ENCODE results near the gene AATF.

The AATF gene

GRCh38 chr17:36911001-36911400, 37.8 kb upstream of the AATF start:
- in situ Hi-C loops (cut with MboI; ENCODE audit: low sequenced_read_pairs, unreplicated experiment) = no loop called here
- TF ChIP-seq CTCF (IDR thresholded peaks at IDR 0.05; ENCODE audit: borderline replicate concordance, control extremely low read depth, extremely low read depth, insufficient read depth, missing control alignments) = no peak
- DNase-seq (ENCODE audit: low spot score) = no peak

GRCh38 chr17:36913132-36913531, 35.6 kb upstream of the AATF start:
- no peak for DNase-seq (ENCODE audit: low spot score)
- TF ChIP-seq CTCF (IDR thresholded peaks at IDR 0.05; ENCODE audit: borderline replicate concordance, control extremely low read depth, extremely low read depth, insufficient read depth, missing control alignments) = no peak
- in situ Hi-C loops (cut with MboI; ENCODE audit: low sequenced_read_pairs, unreplicated experiment) = no loop called here

- no peak for TF ChIP-seq CTCF (IDR thresholded peaks at IDR 0.05; ENCODE audit: borderline replicate concordance, control extremely low read depth, extremely low read depth, insufficient read depth, missing control alignments)
- DNase-seq (ENCODE audit: low spot score) = no peak
- in situ Hi-C loops (cut with MboI; ENCODE audit: low sequenced_read_pairs, unreplicated experiment) = no loop called here
These were observed 30.5 kb upstream of the AATF start for GRCh38 chr17:36918211-36918691.

GRCh38 chr17:36919407-36919968, 29.3 kb upstream of the AATF start:
- in situ Hi-C loops (cut with MboI; ENCODE audit: low sequenced_read_pairs, unreplicated experiment) = no loop called here
- no peak for TF ChIP-seq CTCF (IDR thresholded peaks at IDR 0.05; ENCODE audit: borderline replicate concordance, control extremely low read depth, extremely low read depth, insufficient read depth, missing control alignments)
- no peak for DNase-seq (ENCODE audit: low spot score)

- in situ Hi-C loops (cut with MboI; ENCODE audit: low sequenced_read_pairs, unreplicated experiment) = no loop called here
- DNase-seq (ENCODE audit: low spot score) = no peak
- no peak for TF ChIP-seq CTCF (IDR thresholded peaks at IDR 0.05; ENCODE audit: borderline replicate concordance, control extremely low read depth, extremely low read depth, insufficient read depth, missing control alignments)
These were observed 28.4 kb upstream of the AATF start for GRCh38 chr17:36920032-36921005.

GRCh38 chr17:36921095-36921851, 27.5 kb upstream of the AATF start:
- in situ Hi-C loops (cut with MboI; ENCODE audit: low sequenced_read_pairs, unreplicated experiment) = no loop called here
- no peak for TF ChIP-seq CTCF (IDR thresholded peaks at IDR 0.05; ENCODE audit: borderline replicate concordance, control extremely low read depth, extremely low read depth, insufficient read depth, missing control alignments)
- DNase-seq (ENCODE audit: low spot score) = no peak

All from GM13976 (cell line).